Mesenchymal stem cell (in vitro differentiated cells and primary cell): ENCODE data around the gene ARHGEF1.

Experiments
- DNase-seq: peaks from one replicate; pipeline ENCODE4 v3.0.0-alpha.2; 2013
- H2AFZ ChIP-seq: one replicate; pipeline ENCODE4 v1.6.1; 2013; ENCODE audit warnings: low read depth, mild to moderate bottlenecking, control low read depth, inconsistent platforms, low read length, moderate library complexity
- H2AK5ac ChIP-seq: 2 replicates; pipeline ENCODE4 v1.6.1; 2013; ENCODE audit warnings: low read length, moderate library complexity, mild to moderate bottlenecking, inconsistent platforms; ENCODE audit not compliant: severe bottlenecking
- H2BK120ac ChIP-seq: one replicate; pipeline ENCODE4 v1.6.1; 2013; ENCODE audit warnings: low read depth, mild to moderate bottlenecking, inconsistent platforms, low read length, moderate library complexity
- H2BK12ac ChIP-seq, 2 experiments: one replicate each; pipeline ENCODE4 v1.6.1; 2013; ENCODE audit warnings: inconsistent platforms in 2 of 2, low read length in 2 of 2, mild to moderate bottlenecking in 2 of 2, moderate library complexity in 2 of 2, control low read depth in 1 of 2
- H2BK15ac ChIP-seq: one replicate; pipeline ENCODE4 v1.6.1; 2013; ENCODE audit warnings: mild to moderate bottlenecking, low read depth, inconsistent platforms; ENCODE audit not compliant: poor library complexity, severe bottlenecking
- H2BK5ac ChIP-seq: 2 replicates; pipeline ENCODE4 v1.6.1; 2013; ENCODE audit warnings: low read depth, mild to moderate bottlenecking, low read length, control low read depth, inconsistent platforms; ENCODE audit not compliant: poor library complexity, severe bottlenecking
- H3K14ac ChIP-seq, 2 experiments: one replicate each; pipeline ENCODE4 v1.6.1; 2013; ENCODE audit warnings: inconsistent platforms in 2 of 2, low read length in 2 of 2, control low read depth in 1 of 2, mild to moderate bottlenecking in 1 of 2, moderate library complexity in 1 of 2
- H3K18ac ChIP-seq, 2 experiments: one replicate each; pipeline ENCODE4 v1.6.1; 2013; ENCODE audit warnings: inconsistent platforms in 2 of 2, low read length in 2 of 2, control low read depth in 1 of 2, low read depth in 1 of 2, mild to moderate bottlenecking in 1 of 2
- H3K23ac ChIP-seq, 2 experiments: one replicate each; pipeline ENCODE4 v1.6.1; 2013; ENCODE audit warnings: inconsistent platforms in 2 of 2, low read length in 2 of 2, mild to moderate bottlenecking in 2 of 2, moderate library complexity in 2 of 2, control low read depth in 1 of 2
- H3K27ac ChIP-seq: 2 replicates; pipeline ENCODE4 v1.5.1; 2013; ENCODE audit warnings: mild to moderate bottlenecking, moderate library complexity, low read length, control low read depth, inconsistent platforms; ENCODE audit not compliant: poor library complexity, severe bottlenecking
- H3K27me3 ChIP-seq, 2 experiments: 2 replicates each; pipeline versions ENCODE4 v1.6.1 to v1.7.0; 2013; ENCODE audit warnings: low read length in 2 of 2, mild to moderate bottlenecking in 2 of 2, moderate library complexity in 2 of 2, control low read depth in 1 of 2, inconsistent platforms in 1 of 2; ENCODE audit not compliant: control insufficient read depth in 1 of 2, insufficient read depth in 1 of 2
- H3K36me3 ChIP-seq, 2 experiments: 2 replicates each; pipeline versions ENCODE4 v1.6.1 to v1.7.0; 2013; ENCODE audit warnings: low read length in 2 of 2, control low read depth in 1 of 2, inconsistent platforms in 1 of 2, low read depth in 1 of 2, mild to moderate bottlenecking in 1 of 2; ENCODE audit not compliant: insufficient read depth in 2 of 2, control insufficient read depth in 1 of 2
- H3K4ac ChIP-seq, 2 experiments: one replicate each; pipeline ENCODE4 v1.6.1; 2013; ENCODE audit warnings: inconsistent platforms in 2 of 2, low read length in 2 of 2, mild to moderate bottlenecking in 2 of 2, moderate library complexity in 2 of 2, control low read depth in 1 of 2, low read depth in 1 of 2
- H3K4me1 ChIP-seq: 2 replicates; pipeline ENCODE4 v1.6.1; 2013; ENCODE audit warnings: low read depth, low read length, control low read depth; ENCODE audit not compliant: control insufficient read depth, insufficient read depth
- H3K4me2 ChIP-seq: 2 replicates; pipeline ENCODE4 v1.6.1; 2013; ENCODE audit warnings: low read length, mild to moderate bottlenecking, inconsistent platforms; ENCODE audit not compliant: poor library complexity, severe bottlenecking
- H3K4me3 ChIP-seq, 2 experiments: 2 replicates each; pipeline versions ENCODE4 v1.5.1 to v1.7.0; 2013; ENCODE audit warnings: low read length in 2 of 2, mild to moderate bottlenecking in 2 of 2, control low read depth in 1 of 2, low read depth in 1 of 2; ENCODE audit not compliant: insufficient read depth in 1 of 2
- H3K79me1 ChIP-seq: replicated peaks from 2 replicates; pipeline ENCODE4 v1.6.1; 2013; ENCODE audit warnings: mild to moderate bottlenecking, control low read depth, low read length, inconsistent platforms; ENCODE audit not compliant: poor library complexity, severe bottlenecking
- H3K9ac ChIP-seq: 2 replicates; pipeline ENCODE4 v1.7.0; 2013; ENCODE audit warnings: mild to moderate bottlenecking, low read length, moderate library complexity
- H3K9me3 ChIP-seq: 2 replicates; pipeline ENCODE4 v1.7.0; 2013; ENCODE audit warnings: mild to moderate bottlenecking, low read length; ENCODE audit not compliant: control insufficient read depth
- H4K8ac ChIP-seq: one replicate; pipeline ENCODE4 v1.6.1; 2013; ENCODE audit warnings: inconsistent platforms, mild to moderate bottlenecking, low read length, moderate library complexity
- H4K91ac ChIP-seq: one replicate; pipeline ENCODE4 v1.6.1; 2013; ENCODE audit warnings: mild to moderate bottlenecking, low read length, inconsistent platforms
- whole genome bisulfite sequencing: methylation state at CpG from one replicate; pipeline ENCODE4 v1.1.7; 2013; ENCODE audit warnings: mixed read lengths; 5-methylcytosine and 5-hydroxymethylcytosine counted together

The ARHGEF1 gene

DNA sequence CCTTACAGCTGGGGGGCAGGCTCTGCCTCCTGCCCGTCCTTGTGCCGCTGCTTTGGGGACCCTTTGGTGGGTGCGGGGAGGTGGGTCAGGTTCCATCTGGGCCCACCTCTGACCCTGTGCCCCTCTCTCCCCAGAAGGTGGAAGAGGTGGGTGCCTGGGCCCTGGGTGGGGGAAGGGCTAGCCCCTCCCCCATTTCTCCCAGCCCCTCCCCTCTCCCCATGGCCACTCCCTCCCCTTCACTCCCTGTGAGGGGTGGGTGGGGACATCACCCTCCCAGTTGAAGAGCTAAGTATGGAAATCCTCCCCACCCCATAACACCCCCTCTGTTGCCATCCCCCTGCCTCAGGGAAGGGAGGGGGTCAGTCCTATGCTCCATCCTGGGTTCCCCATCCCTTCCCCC, 14.2 kb downstream of the ARHGEF1 start:
- DNase-seq, result no peak
- H3K36me3 ChIP-seq, result peaks cover 74 to 80% of the 10 kb centered on the region in 2 experiments
- H2BK5ac ChIP-seq, result no peak overlapping the region
- H2BK120ac ChIP-seq, result no peak overlapping the region
- H3K9me3 ChIP-seq, result no peaks in the 10 kb centered on the region
- no peak overlapping the region for H2BK15ac ChIP-seq
- H3K4me2 ChIP-seq, result no peak overlapping the region
- H4K91ac ChIP-seq, result no peak overlapping the region
- no peak overlapping the region for H3K4ac ChIP-seq
- H3K4me3 ChIP-seq, result no peak overlapping the region
- no peak overlapping the region for H4K8ac ChIP-seq
- H2BK12ac ChIP-seq, result no peak overlapping the region
- no peak overlapping the region for H2AFZ ChIP-seq
- H2AK5ac ChIP-seq, result no peak overlapping the region
- H3K27me3 ChIP-seq, result no peaks in the 10 kb centered on the region
- H3K4me1 ChIP-seq, result peaks cover 5% of the 10 kb centered on the region
- no peak overlapping the region for H3K18ac ChIP-seq
- no peak overlapping the region for H3K9ac ChIP-seq
- no CpG with 5 or more reads among the region's 3 CpGs for WGBS
- H3K27ac ChIP-seq, result no peak overlapping the region
- H3K79me1 ChIP-seq, result peaks cover 27% of the 10 kb centered on the region
- H3K23ac ChIP-seq, result no peak overlapping the region
- H3K14ac ChIP-seq, result no peak overlapping the region

DNA sequence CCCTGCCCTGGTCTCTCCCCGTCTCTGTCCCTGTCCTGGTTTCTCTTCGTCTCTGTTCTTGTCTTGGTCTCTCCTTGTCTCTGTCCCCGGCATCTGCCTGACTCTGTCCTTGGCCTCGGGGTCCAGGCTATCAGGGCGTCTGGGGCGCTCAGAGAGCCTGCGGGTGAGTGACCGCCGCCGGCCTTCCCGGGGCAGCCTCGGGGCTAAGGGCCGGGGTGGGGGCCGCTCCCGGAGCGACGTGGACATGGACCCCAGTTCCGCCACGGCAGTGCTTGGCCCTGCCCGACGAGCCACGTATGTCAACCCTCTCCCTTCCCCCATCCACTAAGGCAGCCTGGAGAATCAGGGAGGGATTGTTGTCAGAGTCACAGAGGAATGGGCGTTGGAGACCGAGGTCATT, 14.8 kb downstream of the ARHGEF1 start:
- Histone ChIP-seq H3K4ac (no peak overlapping the region), H2BK5ac (no peak overlapping the region), H3K27me3 (no peaks in the 10 kb centered on the region), H3K14ac (no peak overlapping the region), H3K23ac (no peak overlapping the region), H2AFZ (no peak overlapping the region), H2BK12ac (no peak overlapping the region), H3K18ac (no peak overlapping the region), H3K79me1 (peaks cover 21% of the 10 kb centered on the region), H4K91ac (no peak overlapping the region), H3K4me1 (peaks cover 2% of the 10 kb centered on the region), H3K36me3 (peaks cover 74 to 80% of the 10 kb centered on the region in 2 experiments), H2AK5ac (no peak overlapping the region), H3K4me2 (no peak overlapping the region), H3K9ac (no peak overlapping the region), H4K8ac (no peak overlapping the region), H2BK120ac (no peak overlapping the region), H3K9me3 (no peaks in the 10 kb centered on the region), H3K27ac (no peak overlapping the region), H3K4me3 (no peak overlapping the region), H2BK15ac (no peak overlapping the region)
- no peak for DNase-seq
- WGBS, result 95% methylated on average over 13 of the region's 24 CpGs

DNA sequence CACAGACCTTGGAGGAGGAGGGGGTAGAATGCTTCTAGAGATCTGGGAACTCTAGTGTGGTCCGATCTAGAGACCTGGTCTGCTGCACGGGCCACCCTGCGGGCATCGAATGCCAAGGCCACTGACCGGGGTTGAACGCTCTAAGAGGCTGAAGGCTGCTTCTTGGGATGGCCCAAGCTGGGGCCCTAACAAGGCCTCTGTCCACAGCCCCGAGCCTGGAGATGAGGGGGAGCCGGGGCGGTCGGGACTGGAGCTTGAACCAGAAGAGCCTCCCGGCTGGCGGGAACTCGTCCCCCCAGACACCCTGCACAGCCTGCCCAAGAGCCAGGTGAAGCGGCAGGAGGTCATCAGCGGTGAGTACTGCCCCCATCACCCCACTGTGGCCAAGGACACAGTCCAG, 15.3 kb downstream of the ARHGEF1 start:
- peaks cover 20% of the 10 kb centered on the region for H3K79me1 ChIP-seq
- H3K4me2 ChIP-seq, result no peak overlapping the region
- no peak overlapping the region for H2BK15ac ChIP-seq
- H3K27me3 ChIP-seq, result no peaks in the 10 kb centered on the region
- H4K8ac ChIP-seq, result no peak overlapping the region
- no peak overlapping the region for H2BK120ac ChIP-seq
- no peaks in the 10 kb centered on the region for H3K9me3 ChIP-seq
- H3K4ac ChIP-seq, result no peak overlapping the region
- H3K18ac ChIP-seq, result no peak overlapping the region
- no peak for DNase-seq
- no peak overlapping the region for H3K14ac ChIP-seq
- no peak overlapping the region for H3K4me3 ChIP-seq
- no peak overlapping the region for H3K9ac ChIP-seq
- H2BK5ac ChIP-seq, result no peak overlapping the region
- peaks cover 75 to 80% of the 10 kb centered on the region in 2 experiments for H3K36me3 ChIP-seq
- H2AFZ ChIP-seq, result no peak overlapping the region
- WGBS, result 97% methylated on average over 15 of the region's 15 CpGs
- H3K23ac ChIP-seq, result no peak overlapping the region
- H3K4me1 ChIP-seq, result peaks cover 2% of the 10 kb centered on the region
- H2BK12ac ChIP-seq, result no peak overlapping the region
- no peak overlapping the region for H4K91ac ChIP-seq
- no peak overlapping the region for H2AK5ac ChIP-seq
- no peak overlapping the region for H3K27ac ChIP-seq

DNA sequence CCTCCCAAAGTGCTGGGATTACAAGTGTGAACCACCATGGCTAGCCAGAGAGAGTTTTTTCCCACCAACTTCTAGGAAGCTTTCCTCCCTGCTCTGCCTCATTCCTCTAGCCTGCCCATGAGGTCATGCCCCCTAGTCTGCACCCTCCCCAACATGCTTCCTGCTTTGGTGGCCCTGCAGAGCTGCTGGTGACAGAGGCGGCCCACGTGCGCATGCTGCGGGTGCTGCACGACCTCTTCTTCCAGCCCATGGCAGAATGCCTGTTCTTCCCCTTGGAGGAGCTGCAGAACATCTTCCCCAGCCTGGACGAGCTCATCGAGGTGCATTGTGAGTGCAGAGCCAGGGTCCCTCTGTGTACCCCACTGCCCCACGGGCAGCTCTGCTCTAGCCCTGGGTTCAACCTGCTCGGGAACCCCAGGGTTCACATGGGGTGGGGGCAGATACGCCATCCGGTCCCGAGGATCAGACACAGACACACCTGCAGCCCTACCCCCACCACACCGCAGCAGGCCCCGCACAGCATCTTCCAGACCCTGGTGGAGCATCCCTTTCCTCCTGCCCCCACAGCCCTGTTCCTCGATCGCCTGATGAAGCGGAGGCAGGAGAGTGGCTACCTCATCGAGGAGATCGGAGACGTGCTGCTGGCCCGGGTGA, 18.9 kb downstream of the ARHGEF1 start:
- WGBS, result 97% methylated on average over 21 of the region's 21 CpGs
- Histone ChIP-seq H3K27me3 (no peaks in the 10 kb centered on the region), H3K27ac (no peak overlapping the region), H3K14ac (no peak overlapping the region), H2BK12ac (no peak overlapping the region), H3K9me3 (no peaks in the 10 kb centered on the region), H4K8ac (no peak overlapping the region), H3K4me1 (peaks cover 2% of the 10 kb centered on the region), H3K79me1 (peaks cover 9% of the 10 kb centered on the region), H3K36me3 (peaks cover 85 to 86% of the 10 kb centered on the region in 2 experiments), H3K18ac (no peak overlapping the region), H2BK15ac (no peak overlapping the region), H3K23ac (no peak overlapping the region), H2BK120ac (no peak overlapping the region), H2BK5ac (no peak overlapping the region), H2AK5ac (no peak overlapping the region), H3K4me2 (no peak overlapping the region), H3K4me3 (no peak overlapping the region), H4K91ac (no peak overlapping the region), H3K9ac (no peak overlapping the region), H2AFZ (no peak overlapping the region), H3K4ac (no peak overlapping the region)
- DNase-seq, result no peak
